Adrenal gland (tissue), 12 donors: ENCODE results near the gene USP40. TPM values are rescaled to one million over a fixed set of nuclear protein-coding genes. Genes with fewer than 3 reads are reported as not detected.

Experiments used
- DNase-seq, 7 donors: peaks; one replicate each; pipeline ENCODE4 v3.0.0-alpha.2; 2019 to 2020
- H3K27ac ChIP-seq, 5 donors: fragments of 200-600 bp; sonication (generic) in 4 of 5; 1 replicate in 3 of 5; 2 replicates in 2 of 5; pipeline versions ENCODE4 v1.5.1 to v1.8.0; 2016 to 2020; ENCODE audit warnings: mild to moderate bottlenecking in 1 of 5
- H3K27me3 ChIP-seq: fragments of 200-600 bp; 2 replicates; pipeline ENCODE4 v1.8.0; 2021
- H3K36me3 ChIP-seq, 2 donors: fragments of 200-600 bp; replicated peaks in 1 of 2; 1 replicate in 1 of 2; 2 replicates in 1 of 2; pipeline versions ENCODE4 v1.5.1 to v1.8.0; 2018 to 2022
- H3K4me1 ChIP-seq, 2 donors: fragments of 200-600 bp; replicated peaks in 1 of 2; 1 replicate in 1 of 2; 2 replicates in 1 of 2; pipeline versions ENCODE4 v1.5.1 to v1.8.0; 2018 to 2021
- H3K4me3 ChIP-seq, 4 donors: fragments of 200-600 bp; sonication (generic) in 3 of 4; one replicate each; pipeline ENCODE4 v1.5.1; 2016 to 2018
- H3K9me3 ChIP-seq, 3 donors: fragments of 200-600 bp; sonication (generic) in 1 of 3; replicated peaks in 1 of 3; 1 replicate in 2 of 3; 2 replicates in 1 of 3; pipeline versions ENCODE4 v1.5.1 to v1.8.0; 2016 to 2021
- POLR2A ChIP-seq, 2 donors: fragments of 450-650 bp; IDR thresholded peaks; one replicate each; pipeline ENCODE4 v1.6.1; 2017; ENCODE audit warnings: antibody characterized with exemption in 2 of 2, mild to moderate bottlenecking in 2 of 2, moderate library complexity in 1 of 2
- WGBS, 4 donors: extraction: QIAGEN DNeasy Blood & Tissue Kit in 2 of 4; methylation state at CpG; one replicate each; pipeline versions ENCODE4 v1.1.5 to v1.1.7; 2013 to 2017; 5-methylcytosine and 5-hydroxymethylcytosine counted together
- intact Hi-C, 2 donors: fragments of 100-400 bp; cut with DNase I; formaldehyde crosslinking; loops; one replicate each; pipeline versions ENCODE4 v1.14.1 to v1.15.0; 2022 to 2023
- polyA plus RNA-seq, 3 donors: library from polyadenylated mRNA; stranded (reverse); fragments of 200-250 nt in 2 of 3; fragments of 350-450 nt in 1 of 3; fragmentation: Illumina TruSeq in 1 of 3; extraction: RNeasy Lipid Tissue Mini Kit (QIAGEN cat#74804) in 1 of 3; gene quantifications; one replicate each; pipeline ENCODE4 v1.2.3, GENCODE V29; 2013 to 2014
- total RNA-seq, 9 donors: library from RNA; depleted of rRNA in 4 of 9; stranded (reverse); fragments of >200 nt in 4 of 9; fragments of 120-200 nt in 1 of 9; fragmentation: NEBNext Ultra II Directional in 1 of 9; extraction: Animal tissue kit (Norgen Biotek cat#: 25700) in 1 of 9; gene quantifications; one replicate each; pipeline versions ENCODE4 v1.1.0 to v1.2.4, GENCODE V29; 2013 to 2023
- TF ChIP-seq, protein P1 (sequence below), 6 experiments: fragments of 450-650 bp in 4 of 6; fragments of 200-600 bp in 2 of 6; sonication (generic) in 1 of 6; IDR thresholded peaks; 1 replicate in 5 of 6; 2 replicates in 1 of 6; pipeline versions ENCODE4 v1.5.1 to v1.8.0; 2016 to 2021; ENCODE audit warnings: antibody characterized with exemption in 6 of 6, mild to moderate bottlenecking in 2 of 6, moderate library complexity in 1 of 6
- donor health status: healthy with polysubstance abuse.
- donor health status: Bipolar disorder and iron deficiency.
- donor health status: DM: yes; HTN: yes; CAD: no.
- donor health status: DM: no; HTN: no; CAD: no.
- donor health status: DM: no; HTN: no; CAD: no.
- donor health status: DM: yes; HTN: yes; CAD: no.

The USP40 gene
- total and polyA plus RNA-seq, 12 donors, result 25.1 to 98.7 (median 46.3) TPM

DNA sequence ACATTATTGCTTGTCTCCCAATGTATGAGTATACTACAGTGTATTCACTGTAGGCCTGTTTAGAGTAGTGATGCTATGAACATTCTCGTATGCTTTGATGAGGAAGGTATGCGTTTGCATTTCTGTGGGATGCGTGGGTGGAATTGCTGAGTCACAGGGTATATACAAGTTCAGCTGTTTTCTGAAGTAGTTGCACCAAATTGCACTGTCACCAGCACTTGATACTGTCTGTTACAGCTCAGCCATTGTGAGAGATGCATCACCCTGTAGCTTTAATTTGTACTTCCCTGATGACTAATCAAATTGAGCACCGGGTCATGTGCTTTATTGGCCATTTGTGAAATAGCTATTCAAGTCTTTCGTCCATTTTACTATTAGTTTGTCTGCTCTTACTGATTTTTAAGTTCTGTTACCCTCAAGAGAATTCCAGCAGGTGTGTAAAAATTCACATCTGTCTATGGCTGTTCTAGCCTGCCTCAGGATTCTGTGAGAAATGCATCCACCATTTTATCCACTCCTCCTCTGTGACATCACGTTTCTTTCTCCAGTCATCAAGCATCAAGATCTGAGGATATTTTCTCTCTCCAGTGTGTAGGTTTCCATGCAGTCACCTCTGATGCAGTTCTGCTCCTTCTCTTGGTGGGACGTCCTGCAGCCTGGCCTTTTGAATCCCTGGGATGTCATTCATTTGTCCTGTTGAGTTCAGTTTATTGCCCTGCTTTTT lies 139.8 kb downstream of the USP40 start:
- WGBS, 4 donors, result 84 to 90% (median 86%) methylated on average over 7 of the region's 7 CpGs
- H3K27ac ChIP-seq, result no peak overlapping the region
- H3K9me3 ChIP-seq, result no peaks in the 10 kb centered on the region
- H3K27me3 ChIP-seq, result no peaks in the 10 kb centered on the region
- intact Hi-C loops, result no loop called here
- peak in 1 of 7 donors; percentile 11 for DNase-seq
- H3K4me1 ChIP-seq, result no peaks in the 10 kb centered on the region
- H3K4me3 ChIP-seq, result no peak overlapping the region
- H3K36me3 ChIP-seq, result no peaks in the 10 kb centered on the region
- TF ChIP-seq POLR2A (IDR thresholded peaks at IDR 0.05), result no peak
- TF ChIP-seq, protein P1, sequence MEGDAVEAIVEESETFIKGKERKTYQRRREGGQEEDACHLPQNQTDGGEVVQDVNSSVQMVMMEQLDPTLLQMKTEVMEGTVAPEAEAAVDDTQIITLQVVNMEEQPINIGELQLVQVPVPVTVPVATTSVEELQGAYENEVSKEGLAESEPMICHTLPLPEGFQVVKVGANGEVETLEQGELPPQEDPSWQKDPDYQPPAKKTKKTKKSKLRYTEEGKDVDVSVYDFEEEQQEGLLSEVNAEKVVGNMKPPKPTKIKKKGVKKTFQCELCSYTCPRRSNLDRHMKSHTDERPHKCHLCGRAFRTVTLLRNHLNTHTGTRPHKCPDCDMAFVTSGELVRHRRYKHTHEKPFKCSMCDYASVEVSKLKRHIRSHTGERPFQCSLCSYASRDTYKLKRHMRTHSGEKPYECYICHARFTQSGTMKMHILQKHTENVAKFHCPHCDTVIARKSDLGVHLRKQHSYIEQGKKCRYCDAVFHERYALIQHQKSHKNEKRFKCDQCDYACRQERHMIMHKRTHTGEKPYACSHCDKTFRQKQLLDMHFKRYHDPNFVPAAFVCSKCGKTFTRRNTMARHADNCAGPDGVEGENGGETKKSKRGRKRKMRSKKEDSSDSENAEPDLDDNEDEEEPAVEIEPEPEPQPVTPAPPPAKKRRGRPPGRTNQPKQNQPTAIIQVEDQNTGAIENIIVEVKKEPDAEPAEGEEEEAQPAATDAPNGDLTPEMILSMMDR (IDR thresholded peaks at IDR 0.05), result no peak

Other genes starting within 250 kb of the USP40 start
- gene DGKD, start 212.3 kb downstream of the USP40 start, total RNA-seq, result 10 to 100 TPM in 7 of 9 donors, 1 to 10 TPM in 2; 8.8 to 25.2 (median 16.2) TPM
- 10 to 100 TPM in 2 of 3 donors, 1 to 10 TPM in 1; 6.8 to 43.8 (median 16.7) TPM for gene DGKD, start 212.3 kb downstream of the USP40 start, polyA plus RNA-seq
- gene UGT1A8, start 50.9 kb upstream of the USP40 start, total RNA-seq, result not detected
- under 1 TPM in 1 of 3 donors, not detected in 2; 0.05 TPM for gene UGT1A8, start 50.9 kb upstream of the USP40 start, polyA plus RNA-seq
- not detected for gene UGT1A10, start 69.7 kb upstream of the USP40 start, total RNA-seq
- not detected for gene UGT1A10, start 69.7 kb upstream of the USP40 start, polyA plus RNA-seq
- not detected for gene UGT1A9, start 105.1 kb upstream of the USP40 start, total RNA-seq
- not detected for gene UGT1A9, start 105.1 kb upstream of the USP40 start, polyA plus RNA-seq
- gene UGT1A7, start 115.1 kb upstream of the USP40 start, total RNA-seq, result 10 to 100 TPM in 1 of 9 donors, 1 to 10 TPM in 1, under 1 TPM in 5, not detected in 2; 0.11 to 10.1 (median 0.94) TPM
- under 1 TPM in 2 of 3 donors, not detected in 1; 0.33 to 0.74 TPM for gene UGT1A7, start 115.1 kb upstream of the USP40 start, polyA plus RNA-seq
- not detected for gene UGT1A6, start 126.1 kb upstream of the USP40 start, total RNA-seq
- gene UGT1A6, start 126.1 kb upstream of the USP40 start, polyA plus RNA-seq, result under 1 TPM in 1 of 3 donors, not detected in 2; 0.16 TPM
- gene UGT1A5, start 146.1 kb upstream of the USP40 start, total RNA-seq, result under 1 TPM in 1 of 9 donors, not detected in 8; 0.43 TPM
- gene UGT1A5, start 146.1 kb upstream of the USP40 start, polyA plus RNA-seq, result not detected
- under 1 TPM in 1 of 9 donors, not detected in 8; 0.36 TPM for gene UGT1A4, start 152.0 kb upstream of the USP40 start, total RNA-seq
- gene UGT1A4, start 152.0 kb upstream of the USP40 start, polyA plus RNA-seq, result not detected
- gene UGT1A3, start 162.3 kb upstream of the USP40 start, total RNA-seq, result not detected
- not detected for gene UGT1A3, start 162.3 kb upstream of the USP40 start, polyA plus RNA-seq
- under 1 TPM in 1 of 9 donors, not detected in 8; 0.52 TPM for gene UGT1A1, start 193.5 kb upstream of the USP40 start, total RNA-seq
- gene UGT1A1, start 193.5 kb upstream of the USP40 start, polyA plus RNA-seq, result under 1 TPM in 1 of 3 donors, not detected in 2; 0.08 TPM
- not detected for gene MROH2A, start 211.5 kb upstream of the USP40 start, total RNA-seq
- gene MROH2A, start 211.5 kb upstream of the USP40 start, polyA plus RNA-seq, result under 1 TPM in 1 of 3 donors, not detected in 2; 0.13 TPM